ENCODE data around the gene DYNC1I1. TPM values are rescaled to one million over a fixed set of nuclear protein-coding genes. Genes with fewer than 3 reads are reported as not detected.

Gene DYNC1I1
- total RNA-seq, 1 donor from 2014 or later: 2.3 TPM

DNA sequence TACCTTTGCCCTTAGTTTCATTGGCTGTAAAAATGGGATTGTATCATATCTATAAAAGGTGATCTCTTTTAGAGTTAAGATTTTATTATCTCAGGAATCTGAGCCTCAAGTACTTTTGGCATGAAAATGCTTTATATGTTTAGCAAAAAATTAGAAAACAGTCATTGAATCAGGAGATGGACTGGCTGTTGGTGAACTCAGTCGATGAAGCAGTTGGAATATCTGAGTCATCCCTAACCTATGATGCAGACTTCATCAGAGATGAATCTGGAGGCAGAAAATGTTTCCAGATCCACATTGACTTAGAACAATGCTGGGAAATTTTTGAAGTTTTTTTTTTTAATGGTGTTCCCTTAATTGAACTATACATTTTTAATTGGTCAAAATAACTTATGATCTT, 321.1 kb downstream of the DYNC1I1 start:
- intact Hi-C loops (cut with DNase I): no loop called here
- Histone ChIP-seq H3K36me3 (no peaks in the 10 kb centered on the region), H3K27me3 (no peaks in the 10 kb centered on the region), H3K4me3 (no peak overlapping the region), H3K9me3 (no peaks in the 10 kb centered on the region), H3K27ac (no peak overlapping the region), H3K4me1 (no peaks in the 10 kb centered on the region)
- TF ChIP-seq, protein P1, sequence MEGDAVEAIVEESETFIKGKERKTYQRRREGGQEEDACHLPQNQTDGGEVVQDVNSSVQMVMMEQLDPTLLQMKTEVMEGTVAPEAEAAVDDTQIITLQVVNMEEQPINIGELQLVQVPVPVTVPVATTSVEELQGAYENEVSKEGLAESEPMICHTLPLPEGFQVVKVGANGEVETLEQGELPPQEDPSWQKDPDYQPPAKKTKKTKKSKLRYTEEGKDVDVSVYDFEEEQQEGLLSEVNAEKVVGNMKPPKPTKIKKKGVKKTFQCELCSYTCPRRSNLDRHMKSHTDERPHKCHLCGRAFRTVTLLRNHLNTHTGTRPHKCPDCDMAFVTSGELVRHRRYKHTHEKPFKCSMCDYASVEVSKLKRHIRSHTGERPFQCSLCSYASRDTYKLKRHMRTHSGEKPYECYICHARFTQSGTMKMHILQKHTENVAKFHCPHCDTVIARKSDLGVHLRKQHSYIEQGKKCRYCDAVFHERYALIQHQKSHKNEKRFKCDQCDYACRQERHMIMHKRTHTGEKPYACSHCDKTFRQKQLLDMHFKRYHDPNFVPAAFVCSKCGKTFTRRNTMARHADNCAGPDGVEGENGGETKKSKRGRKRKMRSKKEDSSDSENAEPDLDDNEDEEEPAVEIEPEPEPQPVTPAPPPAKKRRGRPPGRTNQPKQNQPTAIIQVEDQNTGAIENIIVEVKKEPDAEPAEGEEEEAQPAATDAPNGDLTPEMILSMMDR (IDR thresholded peaks at IDR 0.05): no peak
- no peak for ATAC-seq
- no peak for DNase-seq

DNA sequence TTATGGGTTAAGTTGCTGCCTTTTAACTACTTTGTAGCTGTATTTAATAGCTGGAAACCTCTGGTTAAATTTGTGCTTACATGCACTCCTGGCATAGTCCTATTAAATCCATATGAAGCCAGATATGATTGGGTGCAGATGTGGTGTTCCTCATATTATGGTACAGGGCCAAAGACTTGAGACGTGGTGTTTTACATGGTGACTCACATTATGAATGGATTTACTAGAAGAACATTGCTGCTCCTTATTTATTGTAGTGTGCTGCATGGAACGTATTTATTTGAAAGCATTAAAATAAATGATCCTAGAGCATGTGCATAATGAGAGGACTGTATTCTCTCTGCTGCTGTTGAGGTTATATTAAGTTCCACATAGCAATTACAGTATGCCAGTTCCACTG, 325.5 kb downstream of the DYNC1I1 start:
- TF ChIP-seq, protein P1 (IDR thresholded peaks at IDR 0.05): no peak
- Histone ChIP-seq H3K4me1 (no peaks in the 10 kb centered on the region), H3K9me3 (no peaks in the 10 kb centered on the region), H3K4me3 (no peak overlapping the region), H3K27ac (no peak overlapping the region), H3K27me3 (no peaks in the 10 kb centered on the region), H3K36me3 (no peaks in the 10 kb centered on the region)
- DNase-seq: no peak
- ATAC-seq: no peak
- intact Hi-C loops (cut with DNase I): no loop called here

DNA sequence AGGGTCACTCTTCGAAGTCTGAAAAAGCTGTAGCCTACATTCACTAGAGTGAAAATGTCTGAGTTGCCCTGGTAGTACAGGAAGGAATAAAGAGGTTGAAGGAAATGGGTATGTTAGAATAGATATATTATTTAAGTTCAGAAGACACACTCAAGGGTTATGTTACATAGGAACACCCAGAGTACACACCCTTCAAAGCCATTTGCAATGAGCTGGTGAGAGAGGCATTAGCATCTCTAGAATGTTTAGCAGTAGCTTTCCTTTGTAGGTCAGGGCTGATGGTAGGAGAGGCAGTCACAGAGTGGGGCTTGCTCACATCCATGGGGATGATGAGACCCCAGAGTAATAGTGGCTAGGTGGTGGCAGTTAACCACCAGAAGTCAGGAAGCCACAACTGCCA, 328.4 kb downstream of the DYNC1I1 start:
- intact Hi-C loops (cut with DNase I): no loop called here
- TF ChIP-seq, protein P1 (IDR thresholded peaks at IDR 0.05): no peak
- no peaks in the 10 kb centered on the region for H3K36me3 ChIP-seq
- DNase-seq: no peak
- H3K4me3 ChIP-seq: no peak overlapping the region
- H3K9me3 ChIP-seq: no peaks in the 10 kb centered on the region
- no peaks in the 10 kb centered on the region for H3K4me1 ChIP-seq
- no peaks in the 10 kb centered on the region for H3K27me3 ChIP-seq
- ATAC-seq: no peak
- no peak overlapping the region for H3K27ac ChIP-seq

DNA sequence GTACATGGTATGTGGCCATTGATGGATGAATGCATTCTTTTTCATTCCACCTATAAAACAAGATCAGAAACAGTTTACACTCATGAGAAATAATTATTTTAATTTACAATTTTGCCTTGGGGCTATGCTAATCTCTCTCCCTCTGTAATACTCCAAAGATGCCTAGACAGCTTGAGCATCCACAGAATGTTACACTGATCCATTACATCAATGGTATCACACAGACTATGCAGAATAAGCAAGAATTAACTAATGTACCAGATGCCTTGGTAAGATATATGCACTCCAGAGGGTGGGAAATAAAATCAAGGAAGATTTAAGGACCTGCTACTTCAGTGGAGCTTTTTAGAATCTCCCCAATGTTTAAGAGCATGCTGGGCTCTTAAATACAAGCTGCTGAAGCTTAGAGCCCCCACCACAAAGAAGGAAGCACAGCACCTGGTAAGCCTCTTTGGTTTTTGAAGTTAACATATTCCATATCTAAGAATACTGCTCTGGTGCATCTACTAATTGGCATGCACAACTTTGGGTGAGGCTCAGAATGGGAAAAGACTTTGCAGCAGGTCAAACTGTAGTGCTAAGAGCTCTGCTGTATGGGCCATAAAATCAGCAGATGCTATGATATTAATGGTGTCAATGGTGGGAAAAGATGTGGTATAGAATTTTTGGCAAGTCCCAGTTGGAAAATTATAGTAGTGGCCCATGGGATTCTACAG, 329.9 kb downstream of the DYNC1I1 start:
- intact Hi-C loops (cut with DNase I): no loop called here
- no peaks in the 10 kb centered on the region for H3K27me3 ChIP-seq
- ATAC-seq (no peak), DNase-seq (no peak)
- TF ChIP-seq, protein P1 (IDR thresholded peaks at IDR 0.05): no peak
- H3K4me3 ChIP-seq: no peak overlapping the region
- H3K36me3 ChIP-seq: no peaks in the 10 kb centered on the region
- H3K4me1 ChIP-seq: no peaks in the 10 kb centered on the region
- no peaks in the 10 kb centered on the region for H3K9me3 ChIP-seq
- no peak overlapping the region for H3K27ac ChIP-seq

DNA sequence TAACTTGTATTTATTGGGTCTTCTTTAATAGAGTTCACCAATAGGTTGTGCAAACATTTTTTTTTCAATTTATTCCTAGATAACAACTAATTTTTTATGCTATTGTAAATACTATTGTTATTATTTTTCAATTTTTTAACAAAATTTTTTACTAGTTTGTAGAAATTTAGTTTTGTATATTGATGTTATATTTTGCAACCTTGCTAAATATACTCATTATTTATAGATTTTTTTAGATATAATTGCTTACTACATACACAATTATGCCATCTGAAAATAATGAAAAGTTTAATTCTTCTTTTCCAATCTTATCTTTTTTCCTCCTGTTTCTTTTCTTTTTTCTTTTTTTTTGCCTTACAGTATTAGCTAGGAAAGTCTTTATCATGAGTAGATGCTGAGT, 332.6 kb downstream of the DYNC1I1 start:
- Histone ChIP-seq H3K36me3 (no peaks in the 10 kb centered on the region), H3K9me3 (no peaks in the 10 kb centered on the region), H3K4me3 (no peak overlapping the region), H3K27ac (no peak overlapping the region), H3K27me3 (no peaks in the 10 kb centered on the region), H3K4me1 (no peaks in the 10 kb centered on the region)
- DNase-seq: no peak
- ATAC-seq: no peak
- intact Hi-C loops (cut with DNase I): no loop called here
- TF ChIP-seq, protein P1 (IDR thresholded peaks at IDR 0.05): no peak

DNA sequence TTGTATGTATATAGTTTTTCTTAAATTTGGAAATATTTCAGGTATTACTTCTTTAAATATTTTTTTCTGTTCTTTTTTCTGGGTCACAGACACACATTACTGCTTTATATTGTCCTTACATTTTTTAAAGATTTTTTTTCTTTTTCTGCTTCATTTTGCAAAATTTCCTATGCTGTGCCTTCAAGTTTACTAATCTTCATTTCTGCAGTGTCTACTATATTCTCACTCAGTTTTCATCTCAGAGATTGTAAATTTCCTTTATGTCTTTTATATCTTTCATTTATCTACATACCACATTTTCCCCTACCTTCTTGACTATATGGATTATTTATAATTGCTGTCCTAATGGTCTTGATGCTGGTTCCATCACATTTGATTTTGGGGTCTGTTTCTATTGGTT, 339.1 kb downstream of the DYNC1I1 start:
- ATAC-seq: no peak
- no peaks in the 10 kb centered on the region for H3K4me1 ChIP-seq

More for the DNA sequence above, 339.1 kb downstream of the DYNC1I1 start:
- H3K4me3 ChIP-seq: no peak overlapping the region
- TF ChIP-seq, protein P1 (IDR thresholded peaks at IDR 0.05): no peak
- intact Hi-C loops (cut with DNase I): no loop called here
- DNase-seq: no peak
- no peak overlapping the region for H3K27ac ChIP-seq
- no peaks in the 10 kb centered on the region for H3K27me3 ChIP-seq
- no peaks in the 10 kb centered on the region for H3K36me3 ChIP-seq
- no peaks in the 10 kb centered on the region for H3K9me3 ChIP-seq
